ENCODE measurements around the gene NDUFAB1. TPM values are rescaled to one million over a fixed set of nuclear protein-coding genes. Genes with fewer than 3 reads are reported as not detected.

The NDUFAB1 gene
- total RNA-seq, 6 donors from 2014 or later = 21.0 to 69.2 (median 44.3) TPM

- ATAC-seq (ENCODE audit: low FRiP score in 2 of 2) (no peak), DNase-seq (no peak)
- no peak for TF ChIP-seq POLR2A (IDR thresholded peaks at IDR 0.05)
- TF ChIP-seq EP300 (IDR thresholded peaks at IDR 0.05) = no peak
- TF ChIP-seq, protein P1, sequence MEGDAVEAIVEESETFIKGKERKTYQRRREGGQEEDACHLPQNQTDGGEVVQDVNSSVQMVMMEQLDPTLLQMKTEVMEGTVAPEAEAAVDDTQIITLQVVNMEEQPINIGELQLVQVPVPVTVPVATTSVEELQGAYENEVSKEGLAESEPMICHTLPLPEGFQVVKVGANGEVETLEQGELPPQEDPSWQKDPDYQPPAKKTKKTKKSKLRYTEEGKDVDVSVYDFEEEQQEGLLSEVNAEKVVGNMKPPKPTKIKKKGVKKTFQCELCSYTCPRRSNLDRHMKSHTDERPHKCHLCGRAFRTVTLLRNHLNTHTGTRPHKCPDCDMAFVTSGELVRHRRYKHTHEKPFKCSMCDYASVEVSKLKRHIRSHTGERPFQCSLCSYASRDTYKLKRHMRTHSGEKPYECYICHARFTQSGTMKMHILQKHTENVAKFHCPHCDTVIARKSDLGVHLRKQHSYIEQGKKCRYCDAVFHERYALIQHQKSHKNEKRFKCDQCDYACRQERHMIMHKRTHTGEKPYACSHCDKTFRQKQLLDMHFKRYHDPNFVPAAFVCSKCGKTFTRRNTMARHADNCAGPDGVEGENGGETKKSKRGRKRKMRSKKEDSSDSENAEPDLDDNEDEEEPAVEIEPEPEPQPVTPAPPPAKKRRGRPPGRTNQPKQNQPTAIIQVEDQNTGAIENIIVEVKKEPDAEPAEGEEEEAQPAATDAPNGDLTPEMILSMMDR (IDR thresholded peaks at IDR 0.05) = no peak
- no peak for TF ChIP-seq POLR2AphosphoS5 (IDR thresholded peaks at IDR 0.05)
- Histone ChIP-seq H3K4me1 (no peaks in the 10 kb centered on the region), H3K36me3 (peaks cover 10 to 90% (median 54%) of the 10 kb centered on the region in 4 donors), H3K27ac (no peak overlapping the region), H3K27me3 (peaks cover 0 to 2% (median 0%) of the 10 kb centered on the region in 4 donors), H3K9me3 (no peaks in the 10 kb centered on the region), H3K4me3 (no peak overlapping the region)
- WGBS, 2 donors = 99% methylated on average over 5 of the region's 5 CpGs
Measured at GRCh38 chr16:23571895-23572294, 24.2 kb downstream of the NDUFAB1 start.

- no peak overlapping the region for H3K27ac ChIP-seq
- no peaks in the 10 kb centered on the region for H3K4me1 ChIP-seq
- peaks cover 10 to 98% (median 58%) of the 10 kb centered on the region in 4 donors for H3K36me3 ChIP-seq
- TF ChIP-seq EP300 (IDR thresholded peaks at IDR 0.05) = no peak
- no peak for TF ChIP-seq POLR2A (IDR thresholded peaks at IDR 0.05)
- no peak for TF ChIP-seq POLR2AphosphoS5 (IDR thresholded peaks at IDR 0.05)
- TF ChIP-seq, protein P1 (IDR thresholded peaks at IDR 0.05) = no peak
- no peak for DNase-seq
- peak in 1 of 2 donors; percentile 54 for ATAC-seq (ENCODE audit: low FRiP score in 2 of 2)
- H3K4me3 ChIP-seq = no peak overlapping the region
- 69 to 74% methylated on average over 8 of the region's 8 CpGs for WGBS, 2 donors
- H3K27me3 ChIP-seq = no peaks in the 10 kb centered on the region
- no peaks in the 10 kb centered on the region for H3K9me3 ChIP-seq
Measured at GRCh38 chr16:23570992-23571632, 25.0 kb downstream of the NDUFAB1 start.

GRCh38 chr16:23567602-23568001 is 28.5 kb downstream of the NDUFAB1 start:
- TF ChIP-seq POLR2AphosphoS5 (IDR thresholded peaks at IDR 0.05) (no peak), EP300 (IDR thresholded peaks at IDR 0.05) (no peak), POLR2A (IDR thresholded peaks at IDR 0.05) (no peak)
- TF ChIP-seq, protein P1 (IDR thresholded peaks at IDR 0.05) = no peak
- H3K36me3 ChIP-seq = peaks cover 26 to 99% (median 75%) of the 10 kb centered on the region in 4 donors
- DNase-seq = no peak
- ATAC-seq (ENCODE audit: low FRiP score in 2 of 2) = no peak
- no peaks in the 10 kb centered on the region for H3K4me1 ChIP-seq
- no peaks in the 10 kb centered on the region for H3K9me3 ChIP-seq
- no peak overlapping the region for H3K4me3 ChIP-seq
- no peaks in the 10 kb centered on the region for H3K27me3 ChIP-seq
- H3K27ac ChIP-seq = no peak overlapping the region
- 80 to 89% methylated on average over 3 of the region's 3 CpGs for WGBS, 2 donors

GRCh38 chr16:23566724-23567123 is 29.4 kb downstream of the NDUFAB1 start:
- H3K36me3 ChIP-seq = peaks cover 31 to 98% (median 77%) of the 10 kb centered on the region in 4 donors
- TF ChIP-seq POLR2A (IDR thresholded peaks at IDR 0.05) (no peak), EP300 (IDR thresholded peaks at IDR 0.05) (no peak), POLR2AphosphoS5 (IDR thresholded peaks at IDR 0.05) (no peak)
- TF ChIP-seq, protein P1 (IDR thresholded peaks at IDR 0.05) = no peak
- no peaks in the 10 kb centered on the region for H3K4me1 ChIP-seq
- WGBS, 2 donors = 94 to 100% methylated on average over 4 to 8 of the region's 8 CpGs
- DNase-seq (no peak), ATAC-seq (ENCODE audit: low FRiP score in 2 of 2) (no peak)
- no peaks in the 10 kb centered on the region for H3K27me3 ChIP-seq
- H3K27ac ChIP-seq = no peak overlapping the region
- H3K9me3 ChIP-seq = no peaks in the 10 kb centered on the region
- H3K4me3 ChIP-seq = no peak overlapping the region

Data from upper lobe of left lung (tissue), 6 donors.